ENCODE measurements around the gene NINJ1.

Gene NINJ1

DNA sequence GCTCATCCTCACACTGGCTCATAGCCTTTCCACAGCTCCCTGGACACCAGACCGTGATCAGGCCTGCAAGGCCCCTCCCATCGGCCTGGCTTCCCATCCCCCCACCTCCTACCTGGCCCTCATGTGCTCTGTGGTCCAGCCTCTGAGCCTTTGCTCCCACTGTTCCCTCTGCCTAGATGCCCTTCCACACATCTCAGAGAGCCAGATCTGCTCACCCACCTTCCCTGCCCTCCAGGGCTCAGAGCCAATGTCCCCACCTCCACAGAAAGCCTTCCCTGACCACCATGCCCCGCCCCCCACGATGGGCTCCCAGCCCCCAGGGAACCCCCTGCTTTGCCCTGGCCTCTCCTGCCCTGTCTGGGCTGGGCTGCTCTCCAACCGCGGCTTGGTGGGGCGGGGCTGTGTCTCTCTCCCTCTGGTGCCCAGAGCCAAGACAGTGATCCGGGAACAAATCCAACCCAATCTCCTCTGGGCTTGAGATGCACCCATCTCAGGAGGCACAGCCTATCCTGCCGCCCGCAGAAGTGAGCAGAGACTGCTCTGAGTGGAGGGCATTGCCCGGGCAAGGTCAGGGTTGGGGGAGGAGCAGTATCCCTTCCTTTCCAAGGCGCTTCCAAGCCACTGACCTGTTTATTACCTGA is 1.6 kb downstream of the NINJ1 start:
- DNase-seq (ENCODE audit: low read depth, low spot score): no peak

DNA sequence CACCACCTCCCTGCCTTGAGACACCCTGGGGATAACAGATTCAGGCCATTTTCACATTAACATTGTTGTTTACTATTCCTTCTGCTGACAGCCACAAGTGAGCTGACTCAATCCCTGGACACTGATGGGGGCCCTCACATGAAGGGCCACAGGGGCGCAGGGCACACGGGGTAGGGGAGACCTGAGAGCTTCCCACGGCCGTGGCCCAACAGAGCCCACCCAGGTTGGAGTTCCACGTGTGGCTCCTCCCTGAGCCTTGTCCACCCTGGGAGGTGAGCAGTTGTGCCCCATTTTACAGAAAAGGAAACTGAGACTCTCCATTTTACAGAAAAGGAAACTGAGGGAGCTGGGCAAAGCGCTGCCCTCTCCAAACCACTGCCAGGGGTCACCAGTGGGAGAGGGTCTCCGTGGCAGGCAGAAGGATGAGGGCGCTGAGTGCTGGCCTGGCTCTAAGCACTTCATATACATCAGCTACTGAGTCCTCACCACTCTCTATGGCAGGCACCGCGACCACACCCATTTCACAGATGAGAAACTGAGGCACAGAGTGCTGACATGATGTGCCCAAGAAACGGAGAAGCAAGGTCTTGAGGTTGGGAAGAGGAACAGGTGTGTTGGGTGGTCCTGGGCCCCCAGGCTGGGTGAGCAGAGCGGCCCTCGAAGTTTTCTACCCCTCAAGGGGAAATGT is 2.3 kb downstream of the NINJ1 start:
- no peak for DNase-seq (ENCODE audit: low read depth, low spot score)

DNA sequence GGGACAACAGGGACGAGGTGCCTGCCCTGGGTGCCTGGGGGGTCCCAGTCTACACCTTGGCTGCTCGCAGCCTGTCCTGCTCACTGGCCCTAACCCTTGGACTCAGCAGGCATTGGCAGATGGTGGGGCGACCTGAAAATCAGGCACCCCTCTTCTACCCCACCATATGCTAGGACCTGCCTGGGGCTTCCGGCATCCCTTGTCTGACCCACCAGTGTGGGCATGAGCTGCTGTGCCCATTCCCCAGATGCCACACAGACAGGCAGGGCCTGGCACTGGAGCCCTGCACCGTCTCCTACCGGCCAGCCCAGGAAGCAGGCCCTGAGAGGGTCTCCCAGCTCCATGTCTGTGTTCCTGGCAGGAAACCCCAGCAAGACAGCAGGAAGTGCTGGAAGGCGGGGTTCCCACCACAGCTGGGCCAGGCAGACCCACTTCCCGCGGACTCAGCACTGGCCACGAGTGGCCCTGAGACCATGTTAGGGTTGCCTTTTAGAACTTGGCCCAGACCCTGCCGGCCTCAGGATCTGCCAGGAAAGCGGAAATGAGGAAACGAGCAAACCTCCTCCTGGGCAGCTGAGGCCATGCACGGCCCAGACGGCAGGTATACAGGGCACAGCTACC is 3.1 kb downstream of the NINJ1 start:
- no peak for DNase-seq (ENCODE audit: low read depth, low spot score)

DNA sequence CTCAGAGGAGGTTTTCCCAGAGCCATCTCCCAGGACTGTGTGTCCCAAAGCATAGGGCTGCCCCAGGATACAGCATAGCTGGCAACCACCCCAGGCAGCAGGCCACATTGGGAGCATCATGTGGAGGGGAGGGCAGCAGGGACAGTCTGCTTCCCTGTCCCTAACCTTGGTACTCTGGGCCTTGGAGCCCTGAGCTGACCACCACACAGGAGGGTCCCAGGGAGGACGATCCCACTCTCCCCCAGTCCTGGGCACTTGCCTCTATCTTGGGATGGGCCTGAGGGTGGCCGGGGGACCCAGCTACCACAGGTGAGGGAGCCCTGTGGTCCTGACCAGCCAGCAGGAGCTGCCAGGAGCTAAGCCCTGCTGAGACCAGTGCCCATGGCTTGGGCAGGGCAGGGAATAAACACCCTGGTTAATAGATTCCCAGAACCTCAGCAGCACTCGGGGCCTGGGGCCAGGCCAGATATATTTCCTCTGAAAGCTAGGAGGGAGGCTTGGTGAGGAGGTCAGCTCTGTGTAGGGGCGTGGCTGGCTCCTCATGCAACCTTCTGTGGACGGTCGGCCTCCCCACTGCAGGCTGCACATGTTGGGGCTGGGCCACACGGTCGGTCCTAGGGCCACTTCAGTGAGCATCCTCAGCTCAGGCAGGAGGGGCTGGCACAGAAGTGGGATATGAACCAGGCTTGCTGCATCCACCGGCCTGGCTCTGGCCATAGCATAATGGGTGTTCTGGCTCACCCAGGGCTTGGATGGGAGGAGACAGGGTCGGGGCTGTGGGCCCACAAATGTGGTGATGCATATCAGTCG is 4.2 kb downstream of the NINJ1 start:
- no peak for DNase-seq (ENCODE audit: low read depth, low spot score)

DNA sequence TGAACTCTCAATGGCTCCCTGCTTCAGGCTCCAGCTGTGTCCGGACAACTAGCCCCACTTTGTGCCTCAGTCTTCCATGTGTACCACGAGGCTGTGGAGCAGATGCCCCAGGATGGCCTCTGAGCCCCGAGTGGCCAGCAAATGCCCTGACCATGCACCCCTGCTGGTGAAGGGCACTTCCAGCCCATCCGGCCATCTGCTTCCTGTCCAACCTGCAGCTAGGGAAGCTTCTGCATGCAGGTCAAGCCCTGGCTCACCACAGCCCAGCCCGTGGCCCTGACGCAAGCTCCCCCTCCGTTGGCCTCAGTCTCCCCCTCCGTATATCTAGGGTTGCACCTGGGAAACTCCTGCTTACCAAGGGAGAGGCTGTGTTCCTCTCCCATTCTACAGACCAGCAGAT is 4.8 kb downstream of the NINJ1 start:
- DNase-seq (ENCODE audit: low read depth, low spot score): no peak

DNA sequence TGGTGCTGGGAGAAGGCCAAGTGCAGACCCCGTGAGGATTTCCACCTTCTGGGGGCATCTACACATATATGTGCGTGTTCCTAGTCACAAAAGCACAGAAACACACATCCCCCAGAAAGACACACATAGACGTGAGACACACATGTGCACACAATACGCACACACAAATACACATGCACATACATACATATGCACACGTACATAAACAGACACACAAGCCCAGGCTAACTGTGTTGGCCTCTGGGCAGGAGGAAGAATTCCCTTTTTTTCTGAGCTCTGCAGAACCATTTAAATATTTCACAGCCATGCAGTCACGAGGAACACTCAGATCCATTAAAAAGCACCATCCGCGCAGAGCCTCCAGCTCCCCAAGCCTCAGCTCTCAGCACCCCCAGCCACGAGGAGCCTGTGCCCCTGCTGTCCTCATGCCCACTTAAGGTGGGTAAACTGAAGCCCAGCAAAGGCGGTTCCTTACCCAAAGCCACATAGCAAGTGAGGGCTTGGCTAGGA is 5.3 kb downstream of the NINJ1 start:
- DNase-seq (ENCODE audit: low read depth, low spot score): no peak

DNA sequence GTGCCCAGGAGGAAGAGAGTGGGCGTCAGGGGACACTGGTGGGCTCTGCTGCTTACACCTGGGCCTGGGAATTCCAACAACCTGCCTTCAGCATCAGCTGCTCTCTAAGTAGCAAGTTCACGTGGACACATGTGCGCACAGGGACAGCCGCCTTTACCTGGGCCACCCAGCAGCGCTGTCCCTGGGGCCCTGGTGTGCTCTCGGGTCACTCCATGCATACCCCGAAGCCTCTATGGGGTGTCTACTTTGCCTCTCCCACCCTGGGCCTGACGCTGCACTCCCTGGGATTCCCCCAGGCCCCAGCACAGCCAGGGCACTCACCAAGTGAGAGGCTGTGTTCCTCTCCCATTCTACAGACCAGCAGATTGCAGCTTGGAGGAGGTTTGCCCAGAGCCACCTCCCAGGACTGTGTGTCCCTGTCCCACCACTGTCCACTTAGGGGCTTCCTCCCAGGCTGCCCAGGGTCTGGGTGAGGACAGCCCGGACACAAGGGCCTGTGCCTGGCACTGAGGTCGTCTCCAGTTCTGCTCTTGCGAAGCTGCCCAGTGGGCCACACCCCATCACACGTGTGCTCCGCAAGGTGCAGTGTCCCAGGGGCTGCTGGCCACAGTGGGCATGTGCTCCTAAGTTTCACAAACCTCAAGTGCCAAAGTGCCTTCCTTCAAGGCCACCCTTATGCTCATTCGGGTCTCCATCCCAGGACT is 5.9 kb downstream of the NINJ1 start:
- DNase-seq (ENCODE audit: low read depth, low spot score): no peak

DNA sequence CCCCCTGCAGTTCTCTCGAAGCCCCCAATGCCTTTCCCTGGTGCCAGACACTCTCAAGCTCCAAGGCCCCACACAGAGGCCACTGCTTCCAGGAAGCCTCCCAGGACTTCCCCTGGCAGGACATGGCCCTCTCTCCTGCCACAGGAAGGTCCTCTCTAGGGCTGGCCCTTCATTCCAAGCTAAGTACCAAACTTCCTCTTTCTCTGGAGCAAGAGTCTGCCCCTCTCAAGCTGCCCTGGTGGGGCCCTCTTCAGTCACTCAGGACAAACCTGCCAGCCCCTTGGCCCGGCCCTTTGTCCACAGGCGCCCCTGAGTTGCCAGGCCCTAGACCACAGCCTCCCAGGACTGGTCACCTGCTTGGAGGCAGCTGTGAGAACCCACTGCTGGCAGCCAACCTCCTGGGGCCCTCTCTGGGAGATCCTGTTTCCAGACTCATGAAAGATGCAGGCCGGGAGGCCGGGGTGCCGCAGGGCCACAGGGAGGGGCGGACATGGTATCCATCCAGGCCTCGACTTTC is 6.6 kb downstream of the NINJ1 start:
- no peak for DNase-seq (ENCODE audit: low read depth, low spot score)

DNA sequence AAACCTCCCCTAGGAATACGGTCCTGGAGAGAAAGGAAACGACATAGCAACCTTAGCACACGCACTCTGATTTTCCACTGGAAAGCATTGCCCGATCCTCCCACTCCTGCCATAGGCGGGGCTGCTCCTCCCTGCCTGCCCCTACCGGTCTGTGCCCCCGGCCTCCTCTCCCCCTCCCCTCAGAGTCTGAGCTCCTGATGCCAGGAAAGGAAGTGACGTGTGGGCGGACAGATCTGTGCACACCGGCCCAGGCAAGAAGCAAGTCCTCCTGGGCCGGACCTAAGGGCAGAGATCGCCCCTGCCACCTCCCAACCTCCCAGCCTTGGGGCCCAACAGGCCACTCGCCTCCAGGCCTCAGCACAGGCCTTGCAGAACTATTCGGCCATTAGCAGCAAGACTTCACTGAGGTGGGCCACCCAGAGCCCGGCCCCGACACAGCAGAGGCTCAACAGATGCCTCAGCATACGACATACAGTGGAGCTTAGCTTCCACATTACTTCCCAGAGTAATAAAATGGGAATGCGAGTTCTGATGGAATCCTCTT is 7.2 kb downstream of the NINJ1 start:
- no peak for DNase-seq (ENCODE audit: low read depth, low spot score)

DNA sequence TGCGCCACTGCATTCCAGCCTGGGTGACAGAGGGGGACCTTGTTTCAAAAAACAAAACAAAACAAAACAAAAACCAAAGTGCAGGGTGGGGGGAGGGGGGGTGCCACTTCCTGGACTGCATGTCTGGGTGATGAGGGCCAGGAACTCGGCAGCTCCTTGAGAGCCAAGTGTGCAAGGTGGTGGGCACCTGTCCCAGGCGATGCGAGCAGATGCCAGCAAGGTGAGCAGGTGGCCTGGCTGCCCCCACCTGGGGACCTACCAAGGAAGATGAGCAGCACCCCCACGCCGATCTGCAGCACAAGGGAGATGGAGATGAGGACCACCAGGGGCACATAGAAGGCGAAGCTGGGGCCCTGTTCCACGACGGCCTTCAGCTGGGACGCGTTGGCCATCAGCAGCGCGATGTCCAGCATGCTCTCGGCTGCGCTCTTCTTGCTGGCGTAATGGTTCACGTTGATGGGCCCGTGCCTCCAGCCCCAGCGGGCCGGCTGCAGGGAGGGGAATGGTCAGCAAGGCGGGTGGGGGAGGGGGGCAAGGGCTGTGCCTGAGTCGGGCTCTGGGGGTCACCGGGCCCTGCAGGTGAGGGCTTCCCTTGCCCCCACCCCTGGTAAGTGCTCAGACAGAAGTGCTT is 7.8 kb downstream of the NINJ1 start:
- DNase-seq (ENCODE audit: low read depth, low spot score): no peak

DNA sequence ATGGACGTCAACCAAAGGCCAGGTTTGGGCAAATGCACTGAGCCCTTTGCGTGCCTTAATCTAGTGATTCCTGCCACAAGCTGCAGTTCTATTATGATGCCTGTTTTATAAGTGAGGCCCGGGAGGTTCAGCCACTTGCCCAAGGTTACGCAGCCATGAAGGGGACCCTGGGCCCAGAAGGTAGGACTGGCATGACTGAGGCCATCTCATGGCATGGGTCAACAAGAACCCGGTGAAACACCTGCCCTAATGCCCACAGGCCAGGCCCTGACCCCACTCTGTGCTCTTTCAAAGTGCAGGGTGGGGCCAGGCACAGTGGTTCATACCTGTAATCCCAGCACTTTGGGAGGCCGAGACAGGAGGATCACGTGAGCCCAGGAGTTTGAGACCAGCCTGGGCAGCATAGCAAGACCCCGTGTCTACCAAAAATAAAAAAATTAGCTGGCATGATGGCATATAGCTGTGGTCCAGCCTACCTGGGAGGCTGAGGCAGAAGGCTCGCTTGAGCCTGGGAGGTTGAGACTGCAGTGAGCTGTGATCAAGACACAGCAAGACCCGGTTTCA is 8.6 kb downstream of the NINJ1 start:
- no peak for DNase-seq (ENCODE audit: low read depth, low spot score)

DNA sequence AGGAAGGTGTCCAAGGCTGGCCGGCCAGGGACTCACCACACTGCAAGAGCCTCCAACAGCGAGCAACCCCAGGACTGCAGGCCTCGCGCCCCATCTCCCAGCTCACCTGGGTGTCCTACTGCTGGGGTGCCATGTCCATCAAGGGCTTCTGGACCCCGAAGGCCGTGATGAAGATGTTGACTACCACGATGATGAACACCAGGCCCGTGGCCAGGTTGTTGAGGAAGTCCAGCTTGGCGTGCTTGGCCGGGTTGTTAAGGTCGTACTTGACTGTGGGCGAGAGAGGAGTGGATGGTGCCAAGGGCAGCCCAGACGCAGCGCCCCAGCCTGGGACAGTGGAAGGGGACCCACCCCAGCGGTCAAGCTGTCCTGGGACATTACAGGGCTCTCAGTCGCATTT is 9.3 kb downstream of the NINJ1 start:
- no peak for DNase-seq (ENCODE audit: low read depth, low spot score)

DNA sequence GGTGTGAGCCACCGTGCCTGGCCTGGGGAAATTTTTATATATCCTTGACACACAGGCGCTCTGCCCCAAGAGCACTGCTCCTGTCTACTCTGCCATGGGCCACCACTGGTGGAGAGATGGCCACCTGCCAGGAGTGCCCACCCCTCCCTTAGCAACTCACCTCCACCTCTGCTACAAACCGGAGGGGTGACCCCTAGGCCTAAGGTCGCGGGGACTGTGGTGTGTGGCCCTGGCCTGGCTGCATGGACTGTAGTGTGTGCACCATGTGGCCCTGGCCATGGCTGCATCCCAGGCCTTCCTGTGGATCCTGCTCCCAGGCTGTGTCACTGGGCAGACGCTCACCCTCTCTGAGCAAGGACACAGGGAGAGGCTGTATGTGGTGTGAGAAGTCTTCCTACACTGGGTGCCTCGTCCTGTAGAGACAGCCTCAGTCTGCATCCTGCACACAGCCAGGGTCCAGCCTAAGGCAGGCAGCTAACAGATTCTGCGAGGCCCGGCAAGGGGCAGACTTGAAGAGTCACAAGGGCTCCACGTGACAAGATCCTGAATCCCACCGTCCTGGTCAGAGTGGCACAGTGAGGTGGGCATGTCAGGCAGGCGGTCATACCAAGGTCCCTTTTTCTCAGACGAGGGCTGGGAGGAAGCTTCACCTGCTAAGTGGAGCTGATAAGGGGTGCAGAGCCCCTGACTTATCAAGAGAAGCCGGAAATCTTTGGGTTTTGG is 10.3 kb downstream of the NINJ1 start:
- DNase-seq (ENCODE audit: low read depth, low spot score): no peak

DNA sequence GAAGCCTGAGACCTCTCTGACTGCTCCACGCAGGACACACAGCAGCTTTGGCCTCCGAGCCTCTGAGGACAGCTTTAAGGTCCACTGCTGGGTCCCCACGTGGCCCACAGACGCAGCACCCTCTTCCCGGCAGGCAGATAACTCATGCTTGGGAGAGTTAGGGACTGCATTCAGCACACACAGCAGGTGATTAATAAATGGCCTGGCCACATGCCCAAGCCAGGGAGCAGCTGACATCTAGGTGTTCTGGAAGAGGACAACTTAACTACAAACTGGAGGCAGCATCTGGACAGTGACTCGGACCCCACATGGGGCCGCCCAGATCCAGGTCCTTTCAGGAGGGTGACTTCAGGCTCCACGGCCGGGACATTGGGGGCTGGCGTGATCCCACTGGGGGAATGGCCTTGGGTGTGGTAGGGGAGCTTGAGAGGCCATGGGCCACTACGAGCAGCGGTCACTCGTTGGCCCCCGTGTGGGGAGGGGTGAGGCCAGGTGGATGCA is 11.3 kb downstream of the NINJ1 start:
- DNase-seq (ENCODE audit: low read depth, low spot score): no peak

DNA sequence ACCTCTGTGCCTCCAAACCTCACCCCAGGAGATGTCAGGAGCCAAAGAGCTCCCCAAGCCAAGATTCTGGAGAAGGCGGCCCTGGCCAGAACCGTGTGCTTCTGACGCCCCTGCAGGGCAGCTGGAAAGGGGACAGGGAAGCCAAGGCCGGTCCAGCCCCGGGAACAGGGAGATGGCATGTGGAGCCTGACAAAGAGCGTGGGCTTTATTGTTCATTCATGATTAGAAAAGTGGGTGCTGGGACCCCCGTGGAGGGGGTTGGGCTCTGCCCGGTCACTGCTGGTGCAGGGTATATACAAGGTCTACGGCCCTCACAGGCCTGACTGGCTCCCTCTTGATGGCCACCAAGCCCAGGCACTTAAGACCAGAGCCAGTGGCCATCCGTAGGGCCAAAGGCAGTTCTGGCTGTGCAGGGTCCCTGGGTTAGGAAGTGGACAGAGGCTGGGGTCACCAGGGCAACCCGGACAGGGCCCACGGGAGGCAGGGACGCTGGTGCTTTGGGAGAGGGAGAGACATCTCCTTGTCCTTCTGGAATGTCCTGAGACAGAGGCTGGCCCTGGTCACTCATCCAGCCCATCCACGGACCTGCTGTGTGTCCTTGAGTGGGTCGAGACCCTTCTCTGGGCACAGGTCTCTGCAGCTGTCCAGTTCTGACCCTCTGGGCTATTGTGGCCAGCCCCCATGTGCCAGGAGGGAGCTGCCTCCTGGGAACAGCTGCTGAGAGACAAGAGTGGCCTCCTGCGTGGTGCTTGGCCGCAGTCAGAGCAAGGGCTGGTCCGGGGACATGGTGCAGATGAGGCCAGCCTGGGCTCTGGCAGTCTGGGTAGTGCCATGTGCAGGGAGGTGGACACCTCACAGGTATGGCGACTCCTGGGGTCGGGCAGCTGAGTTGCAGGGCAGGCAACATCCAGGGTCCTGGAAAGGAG is 12.5 kb downstream of the NINJ1 start:
- DNase-seq (ENCODE audit: low read depth, low spot score): no peak

DNA sequence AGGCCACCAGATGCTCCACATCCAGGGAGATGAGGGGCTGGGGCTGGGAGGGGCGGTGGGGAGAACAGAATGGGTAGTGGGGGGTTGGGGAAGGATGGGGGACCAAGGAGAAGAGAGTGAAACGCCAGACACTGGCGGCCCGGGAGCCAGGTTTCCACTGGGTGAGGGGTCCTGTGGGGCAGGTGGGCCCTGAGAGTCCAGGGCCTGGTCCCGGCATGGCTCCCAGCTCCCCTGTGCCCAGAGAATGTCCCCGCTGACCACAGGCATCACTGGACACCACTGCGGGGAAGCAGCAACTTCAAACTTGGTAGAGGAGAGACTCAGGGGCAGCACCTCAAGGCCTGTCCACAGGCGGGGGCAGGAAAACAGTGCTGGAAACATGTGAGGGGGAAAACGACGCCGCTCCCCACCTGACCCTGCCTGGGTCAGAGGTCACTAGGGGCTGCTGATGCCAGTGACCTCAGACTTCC is 13.2 kb downstream of the NINJ1 start:
- DNase-seq (ENCODE audit: low read depth, low spot score): no peak

DNA sequence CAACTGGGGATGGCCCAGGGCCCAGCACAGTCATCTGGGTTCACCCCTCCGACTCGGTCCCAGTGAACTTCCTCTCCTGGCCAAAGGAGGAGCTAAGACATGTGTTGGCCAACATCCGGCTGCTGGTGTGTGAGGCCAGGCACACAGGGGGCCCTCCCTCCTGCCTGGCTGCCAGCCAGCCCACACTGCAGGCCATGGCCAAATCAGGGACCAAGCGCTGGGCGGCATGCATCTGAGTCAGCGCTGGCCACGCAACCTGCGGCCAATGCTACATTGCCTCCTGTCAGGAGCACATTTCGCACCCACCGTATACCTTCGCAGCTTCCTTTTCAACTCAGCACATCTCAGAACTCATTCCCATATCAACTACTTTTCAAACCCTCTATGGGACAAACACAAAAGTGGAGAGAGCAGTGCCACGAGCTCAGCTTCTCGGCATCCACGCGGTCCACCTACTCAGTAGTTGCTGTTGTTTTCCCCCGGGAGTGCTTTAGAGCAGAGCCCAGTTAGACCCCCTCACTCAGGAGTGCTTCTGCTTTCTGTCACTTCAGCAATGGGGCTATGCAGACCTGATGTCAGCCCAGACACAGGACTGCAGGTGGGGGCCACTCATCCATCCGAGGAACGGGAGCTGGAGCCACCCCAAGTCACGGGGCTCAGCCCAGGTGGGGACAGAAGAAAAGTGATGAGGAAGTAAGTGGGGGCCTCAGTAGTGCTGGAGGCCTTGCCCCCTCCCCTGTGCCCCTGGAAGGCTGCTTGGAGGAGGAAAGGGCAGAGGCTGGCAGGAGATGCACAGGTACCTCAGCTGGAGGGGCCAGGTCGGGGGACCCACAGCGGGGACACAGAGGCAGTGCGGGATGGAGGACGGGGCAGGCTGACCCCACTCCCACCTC is 13.9 kb downstream of the NINJ1 start:
- peak; percentile 70 for DNase-seq (ENCODE audit: low read depth, low spot score)
